Inferior parietal cortex (tissue), 1 donor: Measurements from ENCODE around the gene UBAP1L.
"Not testable (repeated sequence)": the region's sequence is repeated elsewhere in the genome, so short reads cannot be mapped to it uniquely, and the experiment has no call there.

Source experiments
- DNase-seq: peaks from one replicate; pipeline ENCODE4 v3.0.0-alpha.2; 2016; ENCODE audit errors: extremely low spot score

Gene UBAP1L

GRCh38 chr15:65099801-65100200, 15.2 kb downstream of the UBAP1L start:
- not testable (repeated sequence) for DNase-seq

GRCh38 chr15:65099336-65099735, 15.7 kb downstream of the UBAP1L start:
- DNase-seq = no peak

- no peak for DNase-seq
Observed at GRCh38 chr15:65097651-65098263, 17.2 kb downstream of the UBAP1L start.

GRCh38 chr15:65096481-65097385, 18.3 kb downstream of the UBAP1L start:
- DNase-seq = no peak

- DNase-seq = no peak
Observed at GRCh38 chr15:65095747-65096104, 19.3 kb downstream of the UBAP1L start.

- DNase-seq = no peak
Observed at GRCh38 chr15:65095011-65095746, 19.8 kb downstream of the UBAP1L start.

- no peak for DNase-seq
Observed at GRCh38 chr15:65094294-65094995, 20.6 kb downstream of the UBAP1L start.

- DNase-seq = not testable (repeated sequence)
Observed at GRCh38 chr15:65093793-65094170, 21.2 kb downstream of the UBAP1L start.

- DNase-seq = no peak
Observed at GRCh38 chr15:65092911-65093792, 21.8 kb downstream of the UBAP1L start.

GRCh38 chr15:65091946-65092770, 22.8 kb downstream of the UBAP1L start:
- DNase-seq = no peak

GRCh38 chr15:65089206-65089824, 25.7 kb downstream of the UBAP1L start:
- DNase-seq = no peak

- DNase-seq = no peak
Observed at GRCh38 chr15:65088643-65089021, 26.4 kb downstream of the UBAP1L start.

- DNase-seq = no peak
Observed at GRCh38 chr15:65087873-65088642, 26.9 kb downstream of the UBAP1L start.

- no peak for DNase-seq
Observed at GRCh38 chr15:65087411-65087810, 27.6 kb downstream of the UBAP1L start.

- no peak for DNase-seq
Observed at GRCh38 chr15:65086680-65087111, 28.3 kb downstream of the UBAP1L start.

GRCh38 chr15:65085990-65086679, 28.9 kb downstream of the UBAP1L start:
- DNase-seq = no peak

- DNase-seq = no peak
Observed at GRCh38 chr15:65085207-65085753, 29.7 kb downstream of the UBAP1L start.
